IMR-90 (cell line): ENCODE measurements around the gene ADAMTSL1. TPM values are rescaled to one million over a fixed set of nuclear protein-coding genes. Genes with fewer than 3 reads are reported as not detected.

ENCODE experiments used
- ATAC-seq: fragments of 200-7000 bp; cut with Tn5 transposase; 2 replicates; pipeline ENCODE4 v1.9.1; 2020; ENCODE audit warnings: low read depth, mild to moderate bottlenecking, moderate library complexity
- BruUV-seq: library from RNA; stranded (reverse); fragments of 400-500 nt; replicated peaks from 2 replicates; lab custom pipeline; 2021; lab: Mats Ljungman, UMichigan
- CTCF ChIA-PET: fragments of 300-600 bp; formaldehyde crosslinking; extraction: SDS; loops from one replicate; lab custom pipeline; 2021; ENCODE audit warnings: antibody characterized with exemption; lab: Yijun Ruan, JAX
- POLR2A ChIA-PET: fragments of 300-600 bp; sonication (Branson Sonifier 250); formaldehyde crosslinking; loops from one replicate; lab custom pipeline; 2022; ENCODE audit warnings: antibody characterized with exemption; ENCODE audit not compliant: unreplicated experiment; lab: Charles Lee
- DNase-seq: peaks from one replicate; pipeline ENCODE4 v3.0.0; 2013
- H2AFZ ChIP-seq: replicated peaks from 2 replicates; pipeline ENCODE3; 2013; ENCODE audit warnings: low read length, mild to moderate bottlenecking; ENCODE audit not compliant: poor library complexity
- H2AK5ac ChIP-seq: 2 replicates; pipeline ENCODE4 v1.6.1; 2013; ENCODE audit warnings: low read depth, low read length, inconsistent platforms
- H2AK9ac ChIP-seq: replicated peaks from 2 replicates; pipeline ENCODE3; 2013; ENCODE audit warnings: mild to moderate bottlenecking, low read depth, low read length, moderate library complexity; ENCODE audit not compliant: poor library complexity
- H2BK120ac ChIP-seq: 2 replicates; pipeline ENCODE4 v1.6.1; 2013; ENCODE audit warnings: low read depth, low read length, inconsistent platforms
- H2BK15ac ChIP-seq: 3 replicates; pipeline ENCODE4 v1.6.1; 2013; ENCODE audit warnings: low read depth, low read length, inconsistent platforms
- H2BK20ac ChIP-seq: 2 replicates; pipeline ENCODE4 v1.6.1; 2013; ENCODE audit warnings: low read depth, mild to moderate bottlenecking, inconsistent platforms, low read length, moderate library complexity
- H2BK5ac ChIP-seq: 2 replicates; pipeline ENCODE4 v1.6.1; 2013; ENCODE audit warnings: mild to moderate bottlenecking, low read depth, low read length, inconsistent platforms; ENCODE audit not compliant: poor library complexity, severe bottlenecking
- H3K14ac ChIP-seq: replicated peaks from 2 replicates; pipeline ENCODE4 v1.6.1; 2013; ENCODE audit warnings: low read depth, low read length, inconsistent platforms
- H3K18ac ChIP-seq: 2 replicates; pipeline ENCODE4 v1.6.1; 2013; ENCODE audit warnings: low read depth, low read length, control low read depth
- H3K23ac ChIP-seq: 2 replicates; pipeline ENCODE4 v1.6.1; 2013; ENCODE audit warnings: low read depth, low read length, inconsistent platforms
- H3K27ac ChIP-seq: 2 replicates; pipeline ENCODE4 v1.5.1; 2013; ENCODE audit warnings: mild to moderate bottlenecking, control low read depth, low read length; ENCODE audit not compliant: insufficient read depth
- H3K27me3 ChIP-seq: 2 replicates; pipeline ENCODE4 v1.6.1; 2013; ENCODE audit warnings: low read length; ENCODE audit not compliant: control insufficient read depth, insufficient read depth
- H3K36me3 ChIP-seq: 2 replicates; pipeline ENCODE4 v1.6.1; 2013; ENCODE audit warnings: low read length, mixed read lengths; ENCODE audit not compliant: control insufficient read depth, insufficient read depth
- H3K4ac ChIP-seq: 2 replicates; pipeline ENCODE4 v1.6.1; 2013; ENCODE audit warnings: low read depth, low read length, inconsistent platforms
- H3K4me1 ChIP-seq: 2 replicates; pipeline ENCODE4 v1.6.1; 2013; ENCODE audit warnings: low read length, mixed read lengths; ENCODE audit not compliant: control insufficient read depth, insufficient read depth
- H3K4me2 ChIP-seq: 2 replicates; pipeline ENCODE4 v1.6.1; 2013; ENCODE audit warnings: low read depth, mild to moderate bottlenecking, control low read depth, low read length, moderate library complexity
- H3K4me3 ChIP-seq: 2 replicates; pipeline ENCODE4 v1.5.1; 2013; ENCODE audit warnings: low read depth, mild to moderate bottlenecking, control low read depth, low read length, moderate library complexity; ENCODE audit not compliant: insufficient read depth
- H3K56ac ChIP-seq: 2 replicates; pipeline ENCODE4 v1.6.1; 2013; ENCODE audit warnings: low read length, inconsistent platforms; ENCODE audit not compliant: insufficient read depth; ENCODE audit errors: extremely low read depth
- H3K79me1 ChIP-seq, 2 experiments: 2 replicates each; pipeline ENCODE4 v1.6.1; 2013; ENCODE audit warnings: low read length in 2 of 2, inconsistent platforms in 1 of 2, low read depth in 1 of 2
- H3K9ac ChIP-seq: 2 replicates; pipeline ENCODE4 v1.6.1; 2013; ENCODE audit warnings: low read depth, low read length, control low read depth
- H3K9me1 ChIP-seq: 2 replicates; pipeline ENCODE4 v1.6.1; 2013; ENCODE audit warnings: low read length, inconsistent platforms; ENCODE audit not compliant: insufficient read depth
- H3K9me3 ChIP-seq: 2 replicates; pipeline ENCODE4 v1.6.1; 2013; ENCODE audit warnings: low read length; ENCODE audit not compliant: control insufficient read depth, insufficient read depth
- H4K20me1 ChIP-seq: 2 replicates; pipeline ENCODE4 v1.6.1; 2013; ENCODE audit warnings: low read length, inconsistent platforms; ENCODE audit not compliant: insufficient read depth
- H4K5ac ChIP-seq: 2 replicates; pipeline ENCODE4 v1.6.1; 2013; ENCODE audit warnings: mild to moderate bottlenecking, low read depth, low read length, control low read depth
- H4K8ac ChIP-seq, 2 experiments: 2 replicates each; pipeline ENCODE4 v1.6.1; 2013; ENCODE audit warnings: low read depth in 2 of 2, low read length in 2 of 2, control low read depth in 1 of 2, inconsistent platforms in 1 of 2
- H4K91ac ChIP-seq: 2 replicates; pipeline ENCODE4 v1.6.1; 2013; ENCODE audit warnings: low read depth, low read length, inconsistent platforms; ENCODE audit not compliant: insufficient read depth
- BHLHE40 ChIP-seq: fragments of 150-350 bp; IDR thresholded peaks from 2 replicates; pipeline ENCODE4 v1.6.1; 2016; ENCODE audit warnings: mild to moderate bottlenecking, low read depth, low read length
- FOS ChIP-seq: fragments of 150-350 bp; IDR thresholded peaks from 2 replicates; pipeline ENCODE4 v1.6.1; 2016; ENCODE audit warnings: low read depth, low read length
- NFE2L2 ChIP-seq: fragments of 150-350 bp; IDR thresholded peaks from 2 replicates; pipeline ENCODE4 v1.6.1; 2016; ENCODE audit warnings: low read depth, mild to moderate bottlenecking, low read length
- POLR2A ChIP-seq: IDR thresholded peaks from 2 replicates; pipeline ENCODE4 v1.6.1; 2012; ENCODE audit warnings: mild to moderate bottlenecking, low read depth, low read length
- RAD21 ChIP-seq: IDR thresholded peaks from 2 replicates; pipeline ENCODE4 v1.6.1; 2012; ENCODE audit warnings: low read length, improper control_type of control experiment
- RFX5 ChIP-seq: IDR thresholded peaks from 2 replicates; pipeline ENCODE4 v1.8.0; 2012; ENCODE audit warnings: low read depth, mild to moderate bottlenecking, low read length, moderate library complexity
- USF2 ChIP-seq: fragments of 150-350 bp; IDR thresholded peaks from 2 replicates; pipeline ENCODE4 v1.6.1; 2017; ENCODE audit warnings: mild to moderate bottlenecking, antibody characterized with exemption, low read length, low read depth
- WGBS, 2 experiments: methylation state at CpG; one replicate each; pipeline versions ENCODE4 v1.1.5 to v1.1.7; 2013; ENCODE audit warnings: missing lambda C conversion rate in 2 of 2; ENCODE audit not compliant: insufficient read length in 1 of 2; ENCODE audit errors: extremely low coverage in 2 of 2; 5-methylcytosine and 5-hydroxymethylcytosine counted together
- dilution Hi-C: fragments of 300-500 bp; cut with HindIII; formaldehyde crosslinking; loops from one replicate; pipeline ENCODE4 v1.14.3; 2018; ENCODE audit warnings: low sequenced_read_pairs; ENCODE audit not compliant: unreplicated experiment
- in situ Hi-C: fragments of 300-500 bp; cut with MboI; formaldehyde crosslinking; loops from 3 replicates; pipeline ENCODE4 v1.14.3; 2019; ENCODE audit warnings: low sequenced_read_pairs, inconsistent platforms, mixed read lengths
- intact Hi-C: fragments of 100-400 bp; cut with micrococcal nuclease; formaldehyde crosslinking; loops from 2 replicates; pipeline ENCODE4 v1.10.0; 2022
- polyA plus RNA-seq, 3 experiments: library from polyadenylated mRNA; depleted of rRNA; stranded (reverse); fragments of >200 nt; gene quantifications; 2 replicates each; pipeline ENCODE4 v1.2.3, GENCODE V29; 2012; ENCODE audit warnings: low replicate concordance in 1 of 3
- total RNA-seq: library from RNA; depleted of rRNA; stranded (reverse); fragments of >200 nt; gene quantifications from 2 replicates; pipeline ENCODE4 v1.2.3, GENCODE V29; 2012

ADAMTSL1 gene
- total and polyA plus RNA-seq, 2 of the 4 experiments (the other 2 are of a cell fraction), result 38.2 to 62.2 TPM

DNA sequence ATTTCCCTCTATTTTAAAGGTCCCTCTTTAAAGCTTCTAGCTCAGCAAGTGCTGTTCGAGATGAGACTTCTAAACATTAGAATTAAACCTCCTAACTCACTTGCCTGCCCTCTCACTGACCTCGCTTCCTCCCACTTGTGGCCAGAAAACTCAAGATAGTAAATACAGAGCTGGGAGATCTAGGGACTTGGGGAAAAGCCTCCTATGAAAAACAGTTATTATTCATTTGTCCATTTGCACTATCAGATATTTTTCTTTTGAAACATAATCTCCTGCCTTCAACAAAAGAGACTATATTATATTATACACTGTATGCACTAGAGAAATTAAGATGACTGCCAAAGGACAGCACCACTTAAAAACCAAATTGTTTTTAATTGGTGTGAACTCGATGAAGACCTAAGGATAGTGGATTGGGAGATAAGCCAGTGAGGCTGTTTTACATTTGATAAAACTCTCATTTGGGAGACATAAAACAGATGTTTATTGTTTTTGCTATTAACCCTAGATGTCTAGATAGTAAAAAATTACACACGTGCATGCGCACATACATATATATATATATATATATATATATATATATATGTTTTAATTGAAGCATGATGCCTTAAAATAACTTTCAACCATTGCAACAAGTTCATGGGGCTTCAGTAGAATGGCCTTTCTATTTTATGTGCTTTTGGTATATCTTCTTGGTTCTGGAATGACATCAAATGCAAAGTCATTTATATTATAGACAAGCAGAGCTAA is 229.4 kb downstream of the ADAMTSL1 start:
- no peak for TF ChIP-seq BHLHE40
- TF ChIP-seq FOS, result no peak
- no peak for TF ChIP-seq USF2
- TF ChIP-seq NFE2L2, result no peak
- TF ChIP-seq RFX5, result no peak
- no peak for TF ChIP-seq RAD21
- no peak for TF ChIP-seq POLR2A
- no TSS peak for BruUV-seq
- H3K9me3 ChIP-seq, result no peaks in the 10 kb centered on the region
- in situ Hi-C loops (no loop called here), intact Hi-C loops (no loop called here), dilution Hi-C loops (no loop called here)
- H4K5ac ChIP-seq, result no peak overlapping the region
- ATAC-seq (no peak), DNase-seq (peak; percentile 33)
- ChIA-PET POLR2A (no interaction called here), CTCF (interaction anchor here (0.6 kb wide), 2 partner anchors 517 to 556 kb away, joined by 3 to 4 read pairs; no protein-coding TSS in a partner anchor)
- WGBS, 2 experiments, result no CpG with 5 or more reads among the region's 5 CpGs
- no peak overlapping the region for H3K9ac ChIP-seq
- peaks cover 5% of the 10 kb centered on the region; the same call in 1 of the 2 replicates for H3K4me1 ChIP-seq
- H4K20me1 ChIP-seq, result no peaks in the 10 kb centered on the region
- H2AK9ac ChIP-seq, result no peak overlapping the region
- no peak overlapping the region for H2BK15ac ChIP-seq
- no peak overlapping the region for H3K4me3 ChIP-seq
- H3K56ac ChIP-seq, result no peak overlapping the region
- no peak overlapping the region for H3K18ac ChIP-seq
- no peak overlapping the region for H4K91ac ChIP-seq
- H2BK120ac ChIP-seq, result no peak overlapping the region
- no peak overlapping the region for H3K14ac ChIP-seq
- H3K4me2 ChIP-seq, result no peak overlapping the region
- H2BK5ac ChIP-seq, result no peak overlapping the region
- no peaks in the 10 kb centered on the region for H3K27me3 ChIP-seq
- no peaks in the 10 kb centered on the region for H3K36me3 ChIP-seq
- no peaks in the 10 kb centered on the region for H3K79me1 ChIP-seq
- no peak overlapping the region for H2BK20ac ChIP-seq
- no peaks in the 10 kb centered on the region for H3K9me1 ChIP-seq
- H4K8ac ChIP-seq, result no peak overlapping the region
- H3K23ac ChIP-seq, result no peak overlapping the region
- no peak overlapping the region for H2AFZ ChIP-seq
- H3K27ac ChIP-seq, result no peak overlapping the region
- H2AK5ac ChIP-seq, result no peak overlapping the region
- no peak overlapping the region for H3K4ac ChIP-seq
